Inflammatory macrophage treated with lipopolysaccharide for 4 hours (primary cell): ENCODE measurements around the gene ARHGEF39.
A peak's percentile ranks its signal among the peaks of the same experiment; 100 is the strongest.
"Not testable (repeated sequence)": the region's sequence is repeated elsewhere in the genome, so short reads cannot be mapped to it uniquely, and the experiment has no call there.

ENCODE experiments used
- DNase-seq: peaks from one replicate; pipeline ENCODE4 v3.0.0-alpha.2; 2020

ARHGEF39 gene

GRCh38 chr9:35649431-35650340, 15.3 kb downstream of the ARHGEF39 start:
- peak; percentile 46 for DNase-seq

DNA sequence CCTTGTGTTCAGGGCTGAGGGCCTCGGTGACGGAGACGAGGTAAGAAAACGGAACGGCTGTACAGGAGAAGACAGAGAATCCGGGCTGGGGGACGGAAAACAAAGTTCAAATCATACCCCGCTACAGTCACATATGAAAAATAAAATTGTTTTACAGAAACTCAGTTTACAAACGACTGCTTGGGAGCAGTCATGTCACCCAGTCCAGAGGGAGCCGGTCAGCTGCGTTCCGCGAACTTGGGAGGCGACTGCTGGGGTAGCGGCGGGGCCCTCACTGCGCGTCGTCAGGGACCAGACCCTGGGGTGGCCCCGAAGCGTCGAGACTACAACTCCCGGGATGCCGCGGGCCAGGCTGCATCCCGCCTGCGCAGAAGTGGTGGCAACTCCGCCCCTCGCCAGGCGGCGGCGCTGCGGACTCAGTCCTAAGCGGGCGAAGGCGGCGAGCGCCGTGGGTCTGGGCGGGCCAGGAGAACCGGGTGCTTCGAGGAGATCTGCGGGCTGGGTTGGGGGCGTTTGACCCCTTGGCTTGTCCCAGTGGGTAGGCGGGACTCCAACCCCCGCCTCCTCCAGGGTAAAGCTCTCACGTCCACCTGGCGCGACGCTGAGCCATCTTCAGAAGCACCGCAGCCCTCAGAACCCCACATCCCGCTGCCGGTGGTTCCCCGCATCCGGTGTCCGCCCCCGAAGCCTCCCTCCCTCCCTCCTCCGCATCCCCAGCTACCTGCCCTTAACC, 18.3 kb downstream of the ARHGEF39 start:
- DNase-seq, result peak; percentile 93

DNA sequence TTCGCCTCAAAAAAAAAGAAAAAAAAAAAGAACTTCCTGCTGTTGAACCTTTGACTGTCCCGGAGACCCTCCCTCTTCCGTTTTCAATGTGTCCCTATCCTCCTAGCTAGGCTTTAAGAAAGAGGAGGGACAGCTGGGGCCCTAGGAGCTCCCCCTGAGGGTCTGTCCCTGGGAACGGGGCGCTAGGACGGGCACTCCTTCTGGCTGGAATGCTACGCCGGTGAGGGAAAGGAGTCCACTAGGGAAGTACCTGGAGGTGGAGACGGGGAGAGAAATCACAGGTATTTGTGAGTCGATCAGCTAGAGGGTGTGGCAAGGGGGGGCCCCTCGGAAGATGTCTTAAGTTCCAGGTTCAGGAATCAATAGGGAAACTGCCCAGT, 18.9 kb downstream of the ARHGEF39 start:
- peak; percentile 24 for DNase-seq

DNA sequence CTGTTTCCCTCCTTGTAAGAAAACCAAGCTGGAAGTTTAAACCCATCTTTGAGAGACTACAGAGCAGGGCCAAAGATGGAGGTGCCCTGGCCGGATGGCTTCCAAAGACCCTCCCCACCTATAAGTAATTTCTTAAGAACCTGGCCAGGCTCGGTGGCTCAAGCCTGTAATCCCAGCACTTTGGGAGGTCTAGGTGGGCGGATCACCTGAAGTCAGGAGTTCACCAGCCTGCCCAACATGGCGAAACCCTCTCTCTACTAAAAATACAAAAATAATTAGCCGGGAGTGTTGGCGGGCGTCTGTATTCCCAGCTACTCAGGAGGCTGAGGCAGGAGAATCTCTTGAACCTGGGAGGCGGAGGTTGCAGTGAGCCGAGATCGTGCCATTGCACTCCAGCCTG, 19.3 kb downstream of the ARHGEF39 start:
- DNase-seq, result not testable (repeated sequence)

DNA sequence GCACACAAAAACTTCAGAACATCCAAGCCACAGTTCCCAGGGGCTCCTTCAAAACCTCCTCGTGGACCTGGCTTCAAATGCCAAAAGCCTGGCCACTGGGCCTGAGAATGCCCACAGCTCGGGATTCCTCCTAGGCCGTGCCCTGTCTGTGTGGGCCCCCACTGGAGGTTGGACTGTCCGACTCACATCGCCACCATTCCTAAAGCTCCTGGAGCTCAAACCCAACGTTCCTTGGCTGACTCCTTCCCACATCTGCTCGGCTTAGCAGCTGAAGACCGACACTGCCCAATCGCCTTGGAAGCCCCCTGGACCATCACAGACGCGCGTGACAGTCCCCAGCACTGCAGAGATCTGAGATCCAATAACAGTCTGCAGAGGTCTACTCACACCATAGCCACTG, 21.9 kb downstream of the ARHGEF39 start:
- no peak for DNase-seq

- peak; percentile 25 for DNase-seq
These were observed 23.5 kb downstream of the ARHGEF39 start for GRCh38 chr9:35641478-35641877.

DNA sequence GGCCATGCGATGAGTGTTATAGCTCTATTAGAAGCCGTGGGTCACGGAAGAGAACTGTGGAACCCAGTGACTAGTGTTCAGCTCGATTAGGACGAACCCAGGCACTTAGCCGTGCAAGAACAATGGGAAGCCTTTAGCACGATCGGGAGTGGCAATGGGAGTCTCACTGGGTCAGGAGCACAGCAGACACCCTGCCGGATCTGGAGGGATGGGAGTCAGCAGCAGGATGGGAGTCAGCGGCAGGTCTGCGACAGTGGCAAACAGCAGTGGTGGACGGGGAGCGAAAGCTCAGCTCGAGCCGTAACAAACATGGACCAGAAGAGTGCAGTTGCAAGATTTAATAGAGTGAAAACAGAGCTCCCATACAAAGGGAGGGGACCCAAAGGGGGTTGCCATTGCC, 24.6 kb downstream of the ARHGEF39 start:
- not testable (repeated sequence) for DNase-seq

DNA sequence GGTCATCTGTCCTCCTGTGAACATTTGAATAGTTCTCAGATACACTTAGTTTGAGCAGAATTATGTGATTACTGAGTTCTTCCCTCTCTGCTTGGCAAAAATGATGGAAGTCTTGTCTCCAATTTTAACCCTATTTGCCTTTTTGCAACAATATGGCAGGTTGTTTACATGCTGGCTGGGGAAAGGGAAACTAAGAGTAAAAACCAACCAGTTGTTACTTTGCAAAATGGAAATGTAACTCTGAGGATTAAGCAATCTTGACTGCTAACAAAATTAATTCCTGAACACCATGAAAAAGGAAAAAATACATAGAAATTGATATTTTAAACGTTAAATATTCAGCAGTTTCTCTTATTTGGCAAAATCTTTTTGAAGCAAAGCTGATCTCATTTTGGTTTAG, 25.4 kb downstream of the ARHGEF39 start:
- DNase-seq, result peak; percentile 69

- DNase-seq, result peak; percentile 62
These were observed 25.8 kb downstream of the ARHGEF39 start for GRCh38 chr9:35639225-35639624.

DNA sequence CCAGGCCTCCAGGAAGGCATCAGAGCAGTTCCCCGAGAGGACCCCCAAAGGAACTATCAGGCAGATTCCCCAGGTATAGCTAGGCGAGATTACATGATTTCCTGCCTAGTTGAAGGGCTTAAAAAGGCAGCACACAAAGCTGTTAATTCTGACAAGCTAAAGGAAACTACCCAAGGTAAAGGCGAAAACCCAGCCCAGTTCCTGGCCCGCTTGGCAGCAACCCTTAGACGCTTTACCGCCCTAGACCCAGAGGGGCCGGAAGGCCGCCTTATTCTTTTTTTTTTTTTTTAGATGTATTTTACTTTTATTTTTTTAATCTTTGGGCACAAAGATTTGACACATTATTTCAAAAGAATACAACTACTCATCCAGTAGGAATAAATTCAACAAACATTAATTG, 26.2 kb downstream of the ARHGEF39 start:
- not testable (repeated sequence) for DNase-seq

DNA sequence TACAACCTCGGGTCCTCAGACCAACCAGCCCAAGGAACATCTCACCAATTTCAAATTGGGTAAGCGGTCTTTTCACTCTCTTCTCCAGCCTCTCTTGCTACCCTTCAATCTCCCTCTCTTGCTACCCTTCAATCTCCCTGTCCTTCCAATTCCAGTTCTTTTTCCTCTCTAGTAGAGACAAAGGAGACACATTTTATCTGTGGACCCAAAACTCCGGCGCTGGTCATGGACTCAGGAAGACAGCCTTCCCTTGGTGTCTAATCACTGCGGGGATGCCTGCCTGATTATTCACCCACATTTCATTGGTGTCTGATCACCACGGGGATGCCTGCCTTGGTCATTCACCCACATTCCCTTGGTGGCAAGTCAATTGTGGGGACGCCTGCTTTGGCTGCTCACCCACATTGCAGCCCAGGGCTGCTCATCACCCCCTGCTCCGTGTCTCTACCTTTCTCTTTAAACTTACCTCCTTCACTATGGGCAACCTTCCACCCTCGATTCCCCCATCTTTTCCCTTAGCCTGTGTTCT, 27.5 kb downstream of the ARHGEF39 start:
- DNase-seq, result not testable (repeated sequence)

DNA sequence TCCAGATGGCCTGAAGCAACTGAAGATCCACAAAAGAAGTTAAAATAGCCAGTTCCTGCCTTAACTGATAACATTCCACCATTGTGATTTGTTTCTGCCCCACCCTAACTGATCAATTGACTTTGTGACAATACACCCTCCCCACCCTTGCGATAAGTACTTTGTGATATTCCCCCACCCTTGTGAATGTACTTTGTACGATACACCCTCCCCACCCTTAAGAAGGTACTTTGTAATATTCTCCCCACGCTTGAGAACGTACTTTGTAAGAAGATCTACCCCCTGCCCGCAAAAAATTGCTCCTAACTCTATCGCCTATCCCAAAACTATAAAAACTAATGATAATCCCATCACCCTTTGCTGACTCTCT, 28.1 kb downstream of the ARHGEF39 start:
- DNase-seq, result not testable (repeated sequence)

GRCh38 chr9:35636135-35636876, 28.7 kb downstream of the ARHGEF39 start:
- peak; percentile 77 for DNase-seq

GRCh38 chr9:35635730-35636129, 29.3 kb downstream of the ARHGEF39 start:
- no peak for DNase-seq

DNA sequence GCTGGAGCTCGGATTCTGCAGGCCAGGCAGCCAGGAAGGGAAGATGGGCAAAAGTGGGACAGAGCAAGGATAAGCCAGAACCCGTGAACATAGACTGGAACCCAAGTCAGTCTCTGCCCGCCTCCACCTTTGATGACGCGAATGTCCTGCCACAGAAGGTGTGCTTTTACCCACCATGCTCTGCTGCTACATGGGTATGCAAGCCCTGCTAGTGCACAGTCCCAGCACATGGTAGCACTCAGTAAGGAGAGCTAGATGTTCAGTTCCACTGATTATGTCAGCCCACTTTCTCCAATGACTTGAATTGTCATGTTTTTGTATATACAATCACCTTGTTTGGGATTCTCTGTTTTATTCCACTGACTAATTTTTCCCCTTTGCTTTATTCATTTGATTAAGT, 35.4 kb downstream of the ARHGEF39 start:
- no peak for DNase-seq

DNA sequence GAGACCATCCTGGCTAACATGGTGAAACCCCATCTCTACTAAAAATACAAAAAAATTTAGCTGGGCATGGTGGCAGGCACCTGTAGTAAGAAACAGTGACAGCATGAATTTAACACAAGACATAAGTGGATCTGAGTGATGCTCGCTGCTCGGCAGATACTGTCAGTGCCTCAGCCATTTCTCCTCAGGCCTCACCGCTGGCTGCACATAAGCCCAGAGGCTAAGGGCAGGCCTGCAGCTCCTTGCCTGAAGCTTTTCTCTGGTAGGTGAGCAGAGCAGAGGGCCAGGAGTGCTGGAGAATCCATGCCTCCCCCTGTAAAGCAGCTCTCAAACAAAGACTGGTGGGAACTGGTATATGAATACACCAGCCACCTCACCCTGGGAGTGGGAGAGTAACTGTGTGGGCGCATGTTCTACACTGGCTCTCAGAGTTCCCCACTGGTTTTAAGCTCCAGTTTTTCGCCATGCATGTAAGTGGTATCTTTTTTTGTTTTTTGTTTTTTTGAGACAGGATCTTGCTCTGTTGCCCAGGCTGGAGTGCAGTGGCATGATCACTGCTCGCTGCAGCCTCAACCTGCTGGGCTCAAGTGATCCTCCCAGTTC, 36.5 kb downstream of the ARHGEF39 start:
- DNase-seq, result no peak

DNA sequence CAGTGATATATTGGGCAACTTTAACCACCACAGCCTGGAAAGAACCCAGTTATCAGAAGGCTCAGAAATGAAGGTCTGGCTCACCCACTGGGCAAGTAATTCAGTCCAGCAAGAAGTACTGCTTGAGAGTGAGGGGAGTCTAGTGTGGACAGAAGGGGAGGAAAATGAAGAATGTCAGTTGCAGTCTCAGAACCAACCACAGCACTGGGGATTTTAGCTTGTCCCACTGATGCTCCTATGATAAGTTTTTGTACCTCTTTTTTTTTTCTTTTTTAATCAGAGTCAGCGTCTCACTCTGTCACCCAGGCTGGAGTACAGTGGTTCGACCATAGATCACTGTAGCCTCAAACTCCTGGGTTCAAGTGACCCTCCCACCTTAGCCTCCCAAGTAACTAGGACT, 37.4 kb downstream of the ARHGEF39 start:
- no peak for DNase-seq

DNA sequence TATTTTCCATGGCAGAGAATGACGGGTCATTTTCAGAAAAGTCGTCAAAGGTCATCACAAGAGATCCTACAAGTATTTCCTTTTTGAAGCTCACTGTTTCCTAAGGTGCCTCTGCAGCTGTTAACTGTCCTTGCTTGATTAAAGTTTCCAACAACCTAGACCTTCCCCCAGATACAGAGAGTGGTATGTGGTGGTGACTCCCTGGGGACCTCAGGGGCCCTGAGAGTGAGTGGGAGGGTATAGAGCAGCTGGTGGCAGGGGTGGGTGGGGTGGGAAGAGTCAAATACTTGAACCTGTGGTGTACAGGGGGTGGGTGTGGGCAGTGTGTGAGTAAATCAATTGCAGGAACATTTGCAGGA, 45.2 kb downstream of the ARHGEF39 start:
- no peak for DNase-seq

DNA sequence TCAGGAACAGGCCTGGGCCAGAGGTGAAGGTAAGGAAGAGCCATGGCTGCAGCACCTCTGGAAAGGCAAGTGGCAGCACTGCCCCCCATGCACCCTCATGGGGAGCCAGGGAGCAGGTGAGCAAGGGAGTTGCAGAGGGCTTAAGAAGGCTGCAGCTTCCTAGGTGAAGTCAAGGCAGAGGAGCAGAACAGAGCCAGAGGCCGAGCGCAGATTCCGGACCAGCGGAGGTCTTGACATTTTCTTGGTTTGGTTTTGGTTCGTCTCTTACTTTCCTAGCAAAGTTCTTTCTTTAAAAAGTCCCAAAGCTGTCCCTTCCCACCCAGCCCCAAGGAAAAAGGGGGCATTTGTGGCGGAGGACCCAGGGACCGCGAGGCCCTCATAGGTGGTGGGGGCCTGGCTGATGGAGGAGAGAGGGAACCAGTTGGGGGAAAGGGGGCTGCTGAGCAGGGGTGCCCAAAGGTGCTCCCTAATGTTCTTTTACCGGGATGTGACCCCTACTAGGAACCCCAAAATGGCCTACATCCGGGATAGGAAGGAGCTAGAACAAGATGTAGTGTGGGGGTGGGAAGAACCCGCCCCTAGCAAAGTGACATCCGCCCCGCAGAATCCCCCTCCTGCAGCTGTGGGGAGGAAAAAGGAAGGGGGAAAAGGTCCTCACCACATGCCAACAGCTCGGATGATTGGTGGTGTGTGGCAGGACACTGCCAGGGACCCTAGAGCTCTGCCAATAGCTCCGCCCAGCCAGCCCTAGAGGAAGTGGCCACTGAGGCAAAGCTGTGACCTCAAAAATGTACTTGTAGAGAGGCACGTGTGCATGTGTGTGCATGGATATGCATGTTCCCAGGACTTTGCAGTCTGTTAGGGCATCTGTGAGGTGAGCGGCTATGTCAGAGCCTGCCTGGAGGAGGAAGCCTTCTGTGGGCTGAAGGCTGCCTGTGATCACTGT, 45.9 kb downstream of the ARHGEF39 start:
- peak; percentile 56 for DNase-seq

DNA sequence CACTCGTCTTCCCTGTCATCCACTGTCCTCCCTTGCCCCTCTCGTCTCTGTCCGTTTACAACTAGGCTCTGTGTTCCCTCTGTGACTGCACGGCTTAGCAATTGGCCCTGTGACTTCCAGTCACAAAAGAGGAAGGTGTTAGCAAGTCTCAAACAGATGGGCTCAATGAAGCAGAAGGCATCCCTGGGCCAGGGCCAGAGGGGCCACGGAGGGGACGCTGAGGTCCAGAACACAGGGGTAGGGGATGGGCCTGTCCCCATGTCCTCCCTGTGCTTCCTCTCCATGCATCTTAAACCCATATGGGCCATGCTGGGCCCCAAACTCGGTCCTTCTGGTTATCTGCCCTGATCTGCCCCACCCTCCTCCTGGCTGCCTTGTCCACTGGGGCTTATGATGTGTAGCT, 46.7 kb downstream of the ARHGEF39 start, which contains the start of gene CD72:
CD72 (minus strand) TSS at position 89 of the 403 bp plus-strand sequence. CDS start 110 bp downstream, outside the sequence.
- peak; percentile 66 for DNase-seq

DNA sequence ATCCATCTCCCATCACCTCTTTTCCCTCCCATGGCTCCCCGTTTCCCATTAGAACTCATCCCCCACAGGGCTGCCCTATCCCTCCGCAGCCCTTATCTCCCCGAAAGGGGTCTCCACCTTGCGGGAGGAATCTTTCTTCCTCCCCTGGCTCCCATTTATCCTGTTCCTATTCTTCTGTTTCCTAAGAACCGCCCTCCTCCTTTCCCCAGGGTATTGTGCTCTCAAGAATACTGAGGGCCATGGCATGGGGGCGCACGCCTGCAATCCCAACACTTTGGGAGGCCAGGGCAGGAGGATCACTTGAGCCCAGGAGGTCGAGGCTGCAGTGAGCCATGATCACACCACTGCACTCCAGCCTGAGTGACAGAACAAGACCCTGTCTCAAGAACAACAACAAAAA, 47.4 kb downstream of the ARHGEF39 start:
- DNase-seq, result no peak
